WERI-Rb-1 (cell line): ENCODE measurements around the gene DDB1.

Experiments used
- DNase-seq: peaks from one replicate; pipeline ENCODE4 v3.0.0-alpha.2; 2020
- H3K27ac ChIP-seq: fragments of 250-450 bp; sonication (Bioruptor Pico); 2 replicates; pipeline ENCODE4 v1.5.1; 2020; ENCODE audit warnings: mild to moderate bottlenecking, moderate library complexity
- H3K27me3 ChIP-seq: fragments of 250-450 bp; sonication (Bioruptor Pico); 2 replicates; pipeline ENCODE4 v1.5.1; 2021; ENCODE audit warnings: mild to moderate bottlenecking, low read depth, moderate library complexity; ENCODE audit not compliant: insufficient read depth, severe bottlenecking
- H3K36me3 ChIP-seq: fragments of 250-450 bp; sonication (Bioruptor Pico); 2 replicates; pipeline ENCODE4 v1.5.1; 2020; ENCODE audit warnings: mild to moderate bottlenecking, moderate library complexity
- H3K4me3 ChIP-seq: 2 replicates; pipeline ENCODE4 v1.5.1; 2011; ENCODE audit warnings: low read depth, mild to moderate bottlenecking, control low read depth, low read length
- H3K9me3 ChIP-seq: fragments of 250-450 bp; sonication (Bioruptor Pico); 2 replicates; pipeline ENCODE4 v1.5.1; 2021; ENCODE audit warnings: mild to moderate bottlenecking, moderate library complexity; ENCODE audit not compliant: severe bottlenecking
- CTCF ChIP-seq: IDR thresholded peaks from 2 replicates; pipeline ENCODE4 v1.5.1; 2011; ENCODE audit warnings: low read depth, mild to moderate bottlenecking, control low read depth, inconsistent platforms, low read length

Gene DDB1

GRCh38 chr11:61332797-61333549 lies at the start of gene DDB1, which contains the start of gene TKFC:
Gene DDB1, minus strand, starts transcription at chr11:61333105. Its CDS starts 137 bp downstream, at chr11:61332968.
Gene TKFC, plus strand, starts transcription at chr11:61333228. Its CDS starts 1,501 bp downstream, at chr11:61334729.
- Histone ChIP-seq H3K27me3 (no peaks in the 10 kb centered on the region), H3K9me3 (no peaks in the 10 kb centered on the region), H3K27ac (peak within 1 kb of the TSS; percentile 92), H3K36me3 (peaks cover 38% of the 10 kb centered on the region), H3K4me3 (peak within 1 kb of the TSS; percentile 98)
- no peak for TF ChIP-seq CTCF
- DNase-seq = peak; percentile 97

- peaks cover 5% of the 10 kb centered on the region for H3K36me3 ChIP-seq
- H3K27me3 ChIP-seq = no peaks in the 10 kb centered on the region
- TF ChIP-seq CTCF = no peak
- H3K4me3 ChIP-seq = no peak overlapping the region
- no peak overlapping the region for H3K27ac ChIP-seq
- no peak for DNase-seq
- H3K9me3 ChIP-seq = no peaks in the 10 kb centered on the region
These were observed 48.0 kb upstream of the DDB1 start for GRCh38 chr11:61380884-61381283.

- Histone ChIP-seq H3K27ac (no peak overlapping the region), H3K4me3 (no peak overlapping the region), H3K36me3 (peaks cover 17% of the 10 kb centered on the region), H3K9me3 (peaks cover 2% of the 10 kb centered on the region), H3K27me3 (no peaks in the 10 kb centered on the region)
- DNase-seq = no peak
- no peak for TF ChIP-seq CTCF
These were observed 45.9 kb upstream of the DDB1 start for GRCh38 chr11:61378713-61379313.

- H3K27me3 ChIP-seq = no peaks in the 10 kb centered on the region
- no peak overlapping the region for H3K27ac ChIP-seq
- H3K4me3 ChIP-seq = no peak overlapping the region
- no peak for DNase-seq
- peaks cover 26% of the 10 kb centered on the region for H3K36me3 ChIP-seq
- TF ChIP-seq CTCF = no peak
- H3K9me3 ChIP-seq = peaks cover 9% of the 10 kb centered on the region
These were observed 44.7 kb upstream of the DDB1 start for GRCh38 chr11:61377461-61378160.

GRCh38 chr11:61375761-61376108 lies 42.8 kb upstream of the DDB1 start:
- Histone ChIP-seq H3K36me3 (peaks cover 38% of the 10 kb centered on the region), H3K4me3 (no peak overlapping the region), H3K9me3 (peaks cover 16% of the 10 kb centered on the region), H3K27me3 (no peaks in the 10 kb centered on the region), H3K27ac (no peak overlapping the region)
- DNase-seq = no peak
- no peak for TF ChIP-seq CTCF
